Activated T-helper 2 cell treated with anti-CD3 and anti-CD28 coated beads, Interferon-gamma antibody, Interleukin-2, Interleukin-4, amounts not matched to agents 10 μg/mL and 5 μg/mL and 100 μg/mL, durations not matched to agents 14 hours and 24 hours and 36 hours (primary cell): ENCODE results near the gene CUTA. TPM values are rescaled to one million over a fixed set of nuclear protein-coding genes. Genes with fewer than 3 reads are reported as not detected.

Source experiments
- DNase-seq: peaks from one replicate; pipeline ENCODE4 v3.0.0; 2021; ENCODE audit warnings: low spot score
- H3K27ac Mint-ChIP-seq: one replicate; pipeline ENCODE4 v1.8.0; 2021; ENCODE audit warnings: mixed read lengths
- H3K27me3 Mint-ChIP-seq: one replicate; pipeline ENCODE4 v1.8.0; 2021; ENCODE audit warnings: low read depth, mixed read lengths
- H3K36me3 Mint-ChIP-seq: one replicate; pipeline ENCODE4 v1.8.0; 2021; ENCODE audit warnings: low read depth, mixed read lengths
- H3K4me1 Mint-ChIP-seq: one replicate; pipeline ENCODE4 v1.8.0; 2021; ENCODE audit warnings: low read depth, mixed read lengths
- H3K4me3 Mint-ChIP-seq: one replicate; pipeline ENCODE4 v1.8.0; 2021; ENCODE audit warnings: low read depth, mild to moderate bottlenecking, moderate library complexity, mixed read lengths
- H3K9me3 Mint-ChIP-seq: one replicate; pipeline ENCODE4 v1.8.0; 2021; ENCODE audit warnings: mixed read lengths
- intact Hi-C: fragments of 100-400 bp; cut with micrococcal nuclease; formaldehyde crosslinking; loops from one replicate; pipeline ENCODE4 v1.15.1; 2023
- total RNA-seq: library from RNA; stranded (reverse); gene quantifications from 2 replicates; pipeline ENCODE4 v1.2.3, GENCODE V29; 2022

Gene CUTA
- total RNA-seq, 1 donor from 2014 or later, result 143 TPM

- no peak overlapping the region for H3K4me3 Mint-ChIP-seq
- no peak for DNase-seq
- intact Hi-C loops, result no loop called here
- H3K27me3 Mint-ChIP-seq, result no peaks in the 10 kb centered on the region
- no peaks in the 10 kb centered on the region for H3K9me3 Mint-ChIP-seq
- peaks cover 53% of the 10 kb centered on the region for H3K36me3 Mint-ChIP-seq
- H3K27ac Mint-ChIP-seq, result no peak overlapping the region
- peaks cover 26% of the 10 kb centered on the region for H3K4me1 Mint-ChIP-seq
These were observed 15.8 kb upstream of the CUTA start for GRCh38 chr6:33433544-33434191.

DNA sequence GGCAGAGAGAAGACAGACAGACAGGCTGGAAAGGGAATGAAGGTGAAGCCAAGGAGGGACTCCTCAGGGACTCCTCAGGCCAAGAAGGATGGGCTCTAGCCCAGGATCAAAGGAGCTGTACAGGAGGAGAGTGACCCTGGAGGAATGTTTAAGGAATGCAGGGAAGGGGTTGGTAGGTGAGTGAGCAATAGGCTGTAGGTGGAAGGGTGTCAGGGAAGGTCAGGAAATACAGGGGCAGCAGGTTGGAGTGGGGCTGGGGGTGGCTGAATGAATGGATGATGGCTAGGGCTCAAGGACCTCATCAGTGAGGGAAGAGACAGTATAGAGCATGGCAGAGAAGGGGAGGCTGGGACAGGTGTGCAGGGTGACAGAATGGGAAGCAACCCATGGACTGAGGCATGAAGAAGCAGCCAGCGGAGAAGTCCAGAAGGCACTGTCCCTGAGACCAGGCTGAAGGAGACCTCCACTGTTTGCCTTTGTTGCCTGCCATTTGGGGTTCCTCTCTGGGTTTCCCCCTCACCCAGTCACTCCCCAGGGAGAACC is 15.2 kb upstream of the CUTA start:
- peaks cover 51% of the 10 kb centered on the region for H3K36me3 Mint-ChIP-seq
- H3K9me3 Mint-ChIP-seq, result no peaks in the 10 kb centered on the region
- intact Hi-C loops, result no loop called here
- H3K27ac Mint-ChIP-seq, result no peak overlapping the region
- no peak for DNase-seq
- H3K4me3 Mint-ChIP-seq, result no peak overlapping the region
- no peaks in the 10 kb centered on the region for H3K27me3 Mint-ChIP-seq
- H3K4me1 Mint-ChIP-seq, result peaks cover 30% of the 10 kb centered on the region

- Mint-ChIP-seq H3K9me3 (no peaks in the 10 kb centered on the region), H3K4me1 (peaks cover 30% of the 10 kb centered on the region), H3K27me3 (no peaks in the 10 kb centered on the region), H3K4me3 (no peak overlapping the region), H3K36me3 (peaks cover 46% of the 10 kb centered on the region), H3K27ac (peak overlapping the region; percentile 8)
- intact Hi-C loops, result no loop called here
- DNase-seq, result no peak
These were observed 14.6 kb upstream of the CUTA start for GRCh38 chr6:33432546-33432945.

DNA sequence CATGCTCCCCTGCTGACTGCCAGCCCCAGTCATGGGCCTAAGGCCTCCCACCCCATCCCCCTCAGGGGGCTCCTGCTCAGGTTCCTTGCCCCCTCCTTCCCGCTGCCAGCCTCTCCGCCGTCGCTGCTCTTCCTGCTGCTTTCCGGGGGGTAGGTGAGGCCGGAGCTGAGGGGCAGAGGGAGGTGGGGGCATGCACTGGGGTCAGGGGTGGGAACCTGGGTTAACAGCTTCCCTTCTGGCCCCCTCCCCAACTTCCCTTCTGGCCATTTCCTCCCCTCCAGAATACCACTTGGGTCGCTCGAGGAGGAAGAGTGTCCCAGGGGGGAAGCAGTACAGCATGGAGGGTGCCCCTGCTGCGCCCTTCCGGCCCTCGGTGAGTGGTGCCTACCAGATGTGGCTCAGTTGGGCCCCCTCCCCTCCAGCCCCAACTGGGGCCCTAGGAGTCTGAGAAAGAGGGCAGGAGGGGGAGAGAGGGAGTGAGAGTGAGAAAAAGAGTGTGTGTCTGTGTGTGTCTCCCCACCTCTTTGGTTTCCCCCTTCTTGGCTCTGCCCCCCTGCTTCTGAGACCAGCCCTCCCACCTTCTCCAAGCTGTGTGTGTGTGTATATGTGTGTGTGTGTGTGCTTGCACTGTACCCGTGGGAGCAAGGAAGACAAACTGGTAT is 14.1 kb upstream of the CUTA start:
- intact Hi-C loops, result no loop called here
- peaks cover 42% of the 10 kb centered on the region for H3K36me3 Mint-ChIP-seq
- no peaks in the 10 kb centered on the region for H3K9me3 Mint-ChIP-seq
- no peak overlapping the region for H3K4me3 Mint-ChIP-seq
- H3K27me3 Mint-ChIP-seq, result no peaks in the 10 kb centered on the region
- peaks cover 35% of the 10 kb centered on the region for H3K4me1 Mint-ChIP-seq
- DNase-seq, result no peak
- H3K27ac Mint-ChIP-seq, result no peak overlapping the region

DNA sequence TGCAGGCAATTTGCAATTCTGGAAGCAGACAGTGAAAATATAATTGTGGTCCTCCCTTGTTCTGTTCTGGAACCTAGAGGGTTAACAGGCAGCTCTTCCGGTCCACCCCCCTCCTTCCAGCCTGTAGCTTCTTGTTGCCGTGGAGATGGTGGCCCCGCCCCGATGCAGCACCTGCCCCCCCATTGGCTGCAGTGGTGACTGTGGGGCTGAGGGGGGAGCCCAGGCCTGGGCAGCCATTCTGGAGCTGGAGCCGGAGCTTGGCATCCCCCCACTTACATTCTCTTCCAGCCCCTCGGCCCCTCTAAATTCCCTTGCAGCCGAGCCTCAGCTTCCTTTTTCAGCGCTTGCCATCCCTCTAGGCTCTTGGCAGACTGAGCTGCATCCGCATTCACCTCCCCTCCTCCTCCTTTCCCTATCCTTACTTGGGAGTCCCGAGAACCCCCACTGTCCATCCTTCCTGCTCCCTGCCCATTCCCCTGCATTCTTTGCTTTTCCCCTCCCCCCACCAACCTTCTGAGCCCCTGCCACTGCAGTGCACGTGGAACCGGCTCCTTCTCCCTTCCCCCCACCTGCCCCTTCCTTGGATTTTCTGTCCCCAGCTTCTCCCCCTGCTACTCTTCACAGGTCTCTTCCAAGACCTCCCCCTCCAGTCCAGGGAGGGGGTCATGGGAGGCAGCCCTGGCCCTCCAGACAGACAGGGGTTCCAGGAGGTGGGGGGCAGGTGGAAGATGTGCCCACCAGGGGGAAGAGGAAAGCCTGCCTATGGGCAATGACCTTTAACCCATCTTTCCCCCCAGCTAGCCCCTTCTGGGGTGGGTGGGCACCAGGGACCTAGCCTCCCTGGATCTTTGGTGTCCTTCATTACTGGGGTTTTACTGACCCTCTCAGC is 13.3 kb upstream of the CUTA start:
- intact Hi-C loops, result no loop called here
- DNase-seq, result peak; percentile 69
- Mint-ChIP-seq H3K27me3 (no peaks in the 10 kb centered on the region), H3K4me1 (peaks cover 38% of the 10 kb centered on the region), H3K4me3 (peak overlapping the region; percentile 9), H3K9me3 (no peaks in the 10 kb centered on the region), H3K36me3 (peaks cover 35% of the 10 kb centered on the region), H3K27ac (no peak overlapping the region)

DNA sequence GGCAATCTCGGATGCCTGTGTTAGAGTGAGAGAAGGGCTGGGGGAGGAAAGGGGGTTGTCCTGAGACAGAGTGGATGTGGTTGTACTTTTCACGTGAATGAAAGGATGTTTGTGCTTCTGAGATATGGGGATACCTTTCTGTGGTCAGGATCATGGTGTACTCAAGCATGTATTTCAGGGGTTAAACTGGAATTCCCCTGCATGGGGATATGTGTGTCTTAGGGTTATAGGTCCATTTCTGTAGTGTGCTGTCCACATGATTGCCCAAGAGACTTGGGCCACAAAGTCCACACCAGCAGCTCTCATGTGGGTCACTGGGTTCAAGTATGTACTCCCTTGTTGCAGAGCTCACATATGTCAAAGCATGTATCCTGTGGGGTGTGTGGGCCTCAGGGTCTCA is 12.4 kb upstream of the CUTA start:
- Mint-ChIP-seq H3K36me3 (peaks cover 26% of the 10 kb centered on the region), H3K27ac (peak overlapping the region; percentile 24), H3K9me3 (no peaks in the 10 kb centered on the region), H3K4me1 (peaks cover 42% of the 10 kb centered on the region), H3K4me3 (no peak overlapping the region), H3K27me3 (no peaks in the 10 kb centered on the region)
- intact Hi-C loops, result no loop called here
- no peak for DNase-seq

DNA sequence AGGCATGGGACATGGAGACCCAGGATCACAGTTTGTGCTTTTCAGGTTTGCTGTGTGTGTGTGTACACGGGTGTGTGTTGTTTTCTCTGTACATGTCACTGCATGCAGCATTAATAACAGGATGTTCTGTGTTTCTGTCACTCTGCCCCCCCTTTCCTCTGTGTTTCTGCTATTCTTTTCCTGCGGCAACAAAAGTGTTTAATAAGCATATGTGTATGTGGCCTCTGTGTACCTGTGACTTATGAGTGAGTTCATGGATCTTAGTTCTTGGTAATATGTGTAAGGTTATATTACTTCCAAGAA is 11.8 kb upstream of the CUTA start:
- intact Hi-C loops, result loop anchor here (10.0 kb wide), 1 partner anchor 155 kb away; the partner anchor contains the start of genes B3GALT4, RPS18 and VPS52
- Mint-ChIP-seq H3K4me3 (peak overlapping the region; percentile 86), H3K27me3 (no peaks in the 10 kb centered on the region), H3K27ac (peak overlapping the region; percentile 9), H3K4me1 (peaks cover 48% of the 10 kb centered on the region), H3K36me3 (peaks cover 26% of the 10 kb centered on the region), H3K9me3 (no peaks in the 10 kb centered on the region)
- DNase-seq, result no peak

GRCh38 chr6:33428966-33429749 is 11.3 kb upstream of the CUTA start:
- intact Hi-C loops, result loop anchor here (10.0 kb wide), 1 partner anchor 154 kb away; the partner anchor contains the start of genes B3GALT4, RPS18 and VPS52
- peaks cover 54% of the 10 kb centered on the region for H3K4me1 Mint-ChIP-seq

GRCh38 chr6:33428224-33428965 is 10.5 kb upstream of the CUTA start:
- Mint-ChIP-seq H3K9me3 (no peaks in the 10 kb centered on the region), H3K27ac (peak overlapping the region; percentile 73)

More at GRCh38 chr6:33428966-33429749, 11.3 kb upstream of the CUTA start:
- Mint-ChIP-seq H3K27me3 (no peaks in the 10 kb centered on the region), H3K4me3 (peak overlapping the region; percentile 86), H3K36me3 (peaks cover 30% of the 10 kb centered on the region), H3K9me3 (no peaks in the 10 kb centered on the region), H3K27ac (peak overlapping the region; percentile 73)
- DNase-seq, result no peak

GRCh38 chr6:33427585-33428223 is 9.8 kb upstream of the CUTA start:
- Mint-ChIP-seq H3K4me3 (peak overlapping the region; percentile 88), H3K36me3 (peaks cover 34% of the 10 kb centered on the region), H3K27me3 (no peaks in the 10 kb centered on the region), H3K27ac (peak overlapping the region; percentile 81), H3K4me1 (peaks cover 68% of the 10 kb centered on the region), H3K9me3 (no peaks in the 10 kb centered on the region)
- intact Hi-C loops, result loop anchor here (1.0 to 10.0 kb wide), 3 partner anchors 27 to 153 kb away; partner anchors contain the start of genes B3GALT4, BAK1, RPS18 and VPS52
- DNase-seq, result no peak

More at GRCh38 chr6:33428224-33428965, 10.5 kb upstream of the CUTA start:
- intact Hi-C loops, result loop anchor here (10.0 kb wide), 1 partner anchor 154 kb away; the partner anchor contains the start of genes B3GALT4, RPS18 and VPS52
- peaks cover 61% of the 10 kb centered on the region for H3K4me1 Mint-ChIP-seq
- H3K36me3 Mint-ChIP-seq, result peaks cover 33% of the 10 kb centered on the region
- DNase-seq, result no peak
- H3K4me3 Mint-ChIP-seq, result peak overlapping the region; percentile 86
- no peaks in the 10 kb centered on the region for H3K27me3 Mint-ChIP-seq
